Activated CD4-positive, alpha-beta T cell treated with anti-CD3 and anti-CD28 coated beads, Interleukin-2, amount 50 U/mL, for 4 hours (primary cell): ENCODE results near the gene GC.
"Not testable (repeated sequence)": the region's sequence is repeated elsewhere in the genome, so short reads cannot be mapped to it uniquely, and the experiment has no call there.

Experiments
- DNase-seq, 2 experiments: peaks; one replicate each; pipeline ENCODE4 v3.0.0-alpha.2; 2020

Gene GC, protein sequence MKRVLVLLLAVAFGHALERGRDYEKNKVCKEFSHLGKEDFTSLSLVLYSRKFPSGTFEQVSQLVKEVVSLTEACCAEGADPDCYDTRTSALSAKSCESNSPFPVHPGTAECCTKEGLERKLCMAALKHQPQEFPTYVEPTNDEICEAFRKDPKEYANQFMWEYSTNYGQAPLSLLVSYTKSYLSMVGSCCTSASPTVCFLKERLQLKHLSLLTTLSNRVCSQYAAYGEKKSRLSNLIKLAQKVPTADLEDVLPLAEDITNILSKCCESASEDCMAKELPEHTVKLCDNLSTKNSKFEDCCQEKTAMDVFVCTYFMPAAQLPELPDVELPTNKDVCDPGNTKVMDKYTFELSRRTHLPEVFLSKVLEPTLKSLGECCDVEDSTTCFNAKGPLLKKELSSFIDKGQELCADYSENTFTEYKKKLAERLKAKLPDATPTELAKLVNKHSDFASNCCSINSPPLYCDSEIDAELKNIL

DNA sequence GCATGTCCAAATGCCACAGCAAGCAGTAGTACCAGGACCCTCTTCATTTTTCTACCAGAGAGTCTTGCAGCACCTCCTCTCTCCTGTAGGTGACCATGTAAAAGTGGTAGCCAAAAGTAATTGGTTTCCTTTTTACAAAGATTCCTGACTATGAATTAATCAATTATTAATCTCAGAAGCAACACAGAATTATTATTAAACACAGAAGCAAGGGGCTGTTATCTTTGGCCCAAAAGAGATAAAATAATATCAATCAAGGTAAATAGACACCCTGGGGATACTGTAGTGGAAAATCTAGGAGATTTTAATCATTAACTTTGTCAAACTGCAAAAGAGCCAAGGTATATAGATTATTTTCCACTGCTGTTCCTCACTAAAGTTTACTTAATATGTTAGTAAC is at the start of gene GC:
TSS of gene GC (minus strand) at position 108 of the 400 bp plus-strand sequence. CDS start at position 47, 61 bp downstream.
- no peak for DNase-seq

DNA sequence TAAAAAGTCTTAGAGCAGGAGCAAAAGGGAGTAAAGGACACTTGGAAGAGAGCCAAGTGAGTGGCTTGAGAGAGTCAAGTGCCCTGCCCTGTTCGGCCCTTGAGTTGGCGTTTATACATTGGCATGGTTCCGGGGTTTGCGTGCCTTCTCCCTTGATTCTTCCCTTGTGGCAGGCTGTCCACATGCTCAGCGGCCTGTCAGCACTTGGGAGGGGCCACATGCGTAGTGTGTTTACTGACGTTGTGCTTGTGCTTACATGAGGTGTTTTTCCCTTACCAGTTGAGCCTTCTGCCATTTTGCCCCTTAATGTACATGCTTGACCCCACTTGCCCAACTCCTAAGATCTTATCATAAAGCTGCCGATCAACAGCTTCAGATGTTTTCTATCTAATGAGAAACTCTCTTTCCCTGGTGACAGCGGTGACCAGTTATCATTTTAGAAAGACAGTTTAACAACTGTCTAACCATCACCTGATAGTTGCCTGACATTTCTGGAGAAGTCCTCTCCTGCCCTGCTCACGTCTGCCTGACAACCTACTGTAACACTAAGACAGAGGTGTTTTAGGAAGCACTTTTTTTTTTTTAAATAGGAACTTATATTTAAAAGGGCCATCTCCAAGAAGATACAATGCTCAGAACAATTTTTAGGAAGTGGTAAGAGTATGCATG is 49.5 kb upstream of the GC start:
- DNase-seq, result no peak

DNA sequence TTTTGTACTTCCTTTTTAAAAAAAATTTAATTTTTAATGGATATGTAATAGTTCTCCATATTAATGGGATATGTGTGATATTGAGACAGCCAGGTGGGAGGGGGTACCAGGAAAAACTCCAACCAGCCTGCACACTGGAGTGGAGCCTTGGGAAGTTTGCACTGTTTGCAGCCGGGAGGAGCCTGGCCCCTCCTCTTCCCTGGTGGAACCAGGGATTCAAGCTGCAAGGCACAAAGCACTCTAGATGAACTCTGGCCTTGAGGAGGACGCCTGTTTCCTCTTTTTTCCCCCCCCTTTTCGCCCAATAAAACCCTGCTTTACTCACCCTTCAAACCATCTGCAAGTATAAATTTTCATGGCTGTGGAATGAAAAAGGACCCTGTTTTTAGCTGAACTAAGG is 48.2 kb upstream of the GC start:
- DNase-seq, result no peak

DNA sequence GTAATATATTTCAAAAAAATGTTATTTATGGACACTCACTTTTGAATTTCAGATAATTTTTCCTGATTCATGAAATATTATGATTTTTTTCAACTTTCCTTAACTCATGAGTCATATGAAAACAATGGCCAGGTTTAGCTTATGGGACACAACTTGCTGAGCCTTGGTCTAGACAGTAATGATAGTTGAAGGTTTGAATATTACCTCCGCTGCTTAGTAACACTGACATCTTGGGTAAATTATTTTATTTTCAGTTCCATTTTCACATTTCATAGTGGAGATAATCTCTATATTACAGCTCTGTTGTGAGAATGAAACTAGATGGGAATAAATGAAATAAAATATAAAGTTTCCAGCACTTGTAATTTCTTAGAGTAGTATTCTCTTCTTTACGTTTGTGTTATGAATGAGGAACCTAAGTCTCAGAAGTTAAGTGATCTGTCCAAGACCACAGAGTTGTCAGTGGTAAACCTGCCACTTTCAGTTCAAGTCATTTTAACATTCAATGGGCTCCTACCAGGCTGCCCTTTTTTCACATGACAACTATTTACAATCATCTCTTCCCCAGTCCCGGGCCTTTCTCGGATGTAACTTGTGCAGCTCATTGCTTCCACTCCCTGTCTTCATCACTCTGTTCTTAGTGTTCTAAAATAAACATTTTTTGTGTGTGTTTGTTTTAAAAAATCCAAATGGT is 46.8 kb upstream of the GC start:
- no peak for DNase-seq

DNA sequence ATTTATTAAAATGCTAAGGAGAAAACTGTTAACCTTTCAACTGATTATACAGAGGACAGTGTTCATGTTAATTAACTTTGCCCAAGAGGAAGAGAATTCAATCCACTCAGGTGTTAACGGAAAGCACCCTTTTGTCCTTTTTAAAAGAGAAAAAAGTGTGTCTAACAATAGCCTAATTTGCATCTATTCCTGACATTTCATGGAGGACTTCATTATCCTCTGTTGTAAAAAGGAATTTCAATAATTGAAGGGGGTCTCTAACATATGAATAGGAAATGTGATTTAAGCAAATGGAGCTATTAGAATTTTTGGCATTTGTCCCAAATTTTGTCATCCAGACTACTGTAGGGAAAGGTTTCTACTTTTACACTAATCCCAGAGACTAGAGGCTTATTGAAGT is 44.6 kb upstream of the GC start:
- DNase-seq, result no peak

DNA sequence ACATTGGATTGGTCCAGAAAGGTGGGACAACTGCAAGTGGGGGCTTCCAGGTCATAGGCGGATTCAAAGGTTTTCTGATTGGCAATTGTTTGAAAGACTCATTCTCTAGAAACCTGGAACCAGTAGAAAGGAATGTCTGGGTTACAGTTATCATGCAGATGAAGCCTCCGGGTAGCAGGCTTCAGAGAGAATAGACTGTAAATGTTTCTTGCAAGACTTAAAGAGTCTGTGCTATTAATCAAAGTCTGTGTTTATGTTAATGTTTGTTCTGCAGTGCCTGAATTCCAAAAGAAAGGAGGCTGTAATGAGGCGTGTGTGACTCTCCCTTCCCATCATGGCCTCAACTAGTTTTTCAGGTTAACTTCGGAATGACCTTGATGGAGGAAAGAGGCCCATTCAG is 43.9 kb upstream of the GC start:
- no peak for DNase-seq

DNA sequence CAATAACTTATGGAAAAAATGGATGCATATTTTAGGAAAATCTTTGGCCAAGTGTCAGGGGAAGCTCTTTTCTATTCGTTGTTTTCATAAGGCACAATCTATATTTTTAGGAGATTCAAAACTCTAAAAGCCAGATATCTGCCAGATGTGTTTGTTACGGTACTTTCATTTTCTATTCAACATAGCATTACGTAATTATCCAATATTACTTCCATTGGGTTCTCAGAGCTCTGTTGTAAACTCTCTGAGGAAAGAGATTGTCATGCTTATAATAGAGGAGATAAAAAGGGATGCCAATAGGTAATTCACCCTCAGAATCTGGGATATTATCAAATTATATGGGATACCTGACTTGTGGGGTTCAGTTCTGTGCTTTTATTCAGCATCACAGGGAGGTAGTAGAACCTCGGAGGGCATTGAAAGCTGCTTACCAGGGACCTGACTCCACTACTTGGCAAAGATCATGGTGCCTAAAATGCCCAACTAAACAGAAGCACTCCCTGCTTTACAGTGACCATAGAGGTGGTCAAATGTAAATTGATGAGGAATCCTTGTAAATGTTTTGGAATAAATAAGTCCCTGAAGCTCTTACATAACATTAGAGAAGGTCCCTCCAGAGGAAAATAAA is 32.9 kb upstream of the GC start:
- no peak for DNase-seq

DNA sequence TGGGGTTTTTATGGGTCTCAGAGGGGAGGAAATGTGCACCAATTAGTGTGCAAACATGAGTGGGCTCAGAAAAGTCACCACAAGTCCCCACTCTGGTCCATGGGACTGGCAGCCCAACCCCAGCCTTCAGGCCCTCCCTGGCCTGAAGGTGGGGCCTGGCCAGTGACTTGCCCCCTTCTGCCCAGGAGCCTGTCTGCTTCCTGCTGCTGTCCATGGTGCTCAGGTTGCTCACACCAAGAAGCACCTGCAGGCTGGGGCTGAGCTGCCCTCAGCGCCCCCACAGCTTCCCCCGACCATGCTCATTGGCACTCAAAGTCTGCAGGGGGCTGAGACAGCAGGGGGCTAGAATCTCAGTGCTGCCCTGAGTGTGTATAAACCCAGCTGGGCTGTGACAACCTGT is 30.6 kb upstream of the GC start:
- no peak for DNase-seq

DNA sequence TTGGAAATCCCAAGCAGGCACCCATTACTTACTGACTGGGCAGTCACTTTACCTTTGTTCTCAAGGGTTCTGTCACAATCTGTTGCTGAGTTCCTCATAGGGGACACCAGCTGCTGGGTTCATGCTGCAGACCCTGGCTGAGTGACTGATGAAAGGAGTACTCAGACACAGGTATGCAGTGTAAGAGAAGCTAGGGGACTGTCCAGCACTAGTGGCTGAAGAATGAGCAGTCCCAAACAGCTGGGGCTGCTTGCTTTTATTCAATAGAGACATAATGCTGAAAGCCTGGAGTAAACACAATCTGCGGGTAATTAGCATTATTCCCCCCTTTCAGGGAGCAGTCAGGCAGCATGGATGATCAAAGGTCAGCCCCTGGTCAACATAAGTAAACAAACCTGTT is 25.9 kb upstream of the GC start:
- DNase-seq, result not testable (repeated sequence)

DNA sequence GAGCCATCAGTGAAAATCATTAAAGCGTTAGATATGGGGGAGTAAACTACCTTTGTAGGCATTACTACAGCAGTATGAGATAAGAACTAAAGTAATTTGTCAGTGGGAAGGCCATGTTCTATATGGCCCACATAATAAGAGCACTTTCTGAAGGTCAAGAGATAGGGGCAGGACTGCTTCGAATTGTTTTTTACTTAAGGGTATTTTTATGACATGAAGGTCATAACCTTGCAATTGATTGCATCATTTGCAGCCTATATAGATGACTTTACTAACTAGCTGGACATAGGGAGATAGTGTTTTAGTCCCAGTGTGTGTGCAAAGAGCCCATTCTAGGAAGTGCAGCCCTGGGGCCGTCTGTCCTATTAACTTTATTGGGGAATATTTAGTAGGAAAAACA is 23.6 kb upstream of the GC start:
- DNase-seq, result no peak

DNA sequence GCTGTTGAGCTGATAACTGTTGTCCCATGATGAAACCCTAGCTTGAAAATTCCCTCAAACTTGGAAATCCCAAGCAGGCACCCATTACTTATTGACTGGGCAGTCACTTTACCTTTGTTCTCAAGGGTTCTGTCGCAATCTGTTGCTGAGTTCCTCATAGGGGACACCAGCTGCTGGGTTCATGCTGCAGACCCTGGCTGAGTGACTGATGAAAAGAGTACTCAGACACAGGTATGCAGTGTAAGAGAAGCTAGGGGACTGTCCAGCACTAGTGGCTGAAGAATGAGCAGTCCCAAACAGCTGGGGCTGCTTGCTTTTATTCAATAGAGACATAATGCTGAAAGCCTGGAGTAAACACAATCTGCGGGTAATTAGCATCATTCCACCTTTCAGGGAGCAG is 21.4 kb upstream of the GC start:
- not testable (repeated sequence) for DNase-seq

DNA sequence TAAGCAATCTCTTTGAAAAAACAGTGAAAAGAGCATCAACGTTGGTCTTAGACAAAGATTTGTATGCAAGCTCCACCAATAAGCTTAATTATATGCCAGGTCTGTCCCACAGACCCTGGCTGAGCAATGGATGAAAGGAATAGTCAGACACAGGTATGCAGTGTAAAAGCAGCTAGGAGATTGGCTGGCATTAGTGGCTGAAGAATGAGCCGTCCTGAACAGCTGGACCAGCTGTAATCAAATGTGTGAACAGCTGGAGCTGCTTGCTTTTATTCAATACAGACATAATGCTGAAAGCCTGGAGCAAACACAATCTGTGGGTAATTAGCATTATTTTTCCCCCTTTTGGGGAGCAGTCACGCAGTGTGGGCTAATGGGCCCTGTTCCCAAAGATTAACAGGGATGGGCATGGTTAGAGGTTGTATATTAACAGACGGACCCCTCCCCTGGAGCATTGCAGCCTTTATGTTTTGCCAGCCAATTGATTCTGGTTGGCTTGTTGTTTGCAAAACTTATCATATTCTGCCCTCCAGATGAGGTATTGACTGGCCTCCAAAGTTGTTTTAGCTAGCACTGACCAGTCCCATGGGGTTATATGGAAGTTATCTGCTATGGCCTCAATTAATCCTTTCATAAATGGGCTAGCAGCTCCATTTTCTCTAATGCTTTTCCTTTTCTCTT is 20.3 kb upstream of the GC start:
- DNase-seq, result not testable (repeated sequence)

DNA sequence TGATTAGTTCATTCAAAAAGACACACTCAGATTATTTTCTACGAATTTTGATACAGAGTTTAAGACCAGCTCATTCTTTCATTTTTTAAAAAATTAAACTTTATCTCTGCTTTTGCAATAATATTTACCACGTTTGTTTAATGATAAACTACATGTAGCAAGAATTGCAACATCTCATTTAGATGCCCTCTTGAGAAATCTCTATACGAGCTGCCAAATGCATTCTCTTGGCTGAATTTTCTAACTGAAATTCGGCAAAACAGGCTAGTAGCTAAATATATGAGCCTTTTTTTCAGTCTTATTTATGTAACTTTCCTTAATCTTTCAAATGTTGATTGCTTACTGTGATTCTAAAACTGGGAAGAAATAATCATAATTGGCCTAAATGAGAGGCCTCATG is 2.1 kb upstream of the GC start:
- no peak for DNase-seq

DNA sequence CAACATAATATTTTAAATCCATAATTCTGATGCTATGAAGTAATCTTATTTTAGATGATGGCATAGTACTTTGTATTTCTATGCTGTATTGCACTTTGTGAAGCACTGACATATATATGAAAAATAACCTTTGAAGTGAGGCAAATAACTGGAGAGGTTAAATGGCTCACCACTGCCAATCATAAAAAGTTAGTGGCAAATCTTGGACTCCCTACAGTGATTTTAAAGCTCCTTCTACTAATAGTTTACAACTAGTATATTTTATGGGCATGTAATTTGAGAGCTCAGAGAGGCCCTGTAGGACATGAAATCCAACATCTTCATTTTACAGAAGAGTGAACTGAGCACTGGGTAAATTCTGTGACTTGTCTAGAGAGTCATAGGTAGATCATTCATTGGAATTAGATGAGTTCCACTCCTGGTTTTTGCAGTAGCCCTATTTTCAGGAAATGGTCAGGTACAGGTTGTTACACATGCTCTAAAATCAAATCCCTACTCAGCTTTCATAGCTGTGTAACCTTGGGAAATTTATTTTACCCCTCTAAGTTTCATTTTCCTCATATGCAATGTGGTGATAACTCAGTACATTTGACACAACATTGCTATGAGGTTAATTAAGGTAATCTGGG is 804 bp upstream of the GC start:
- DNase-seq, result no peak

DNA sequence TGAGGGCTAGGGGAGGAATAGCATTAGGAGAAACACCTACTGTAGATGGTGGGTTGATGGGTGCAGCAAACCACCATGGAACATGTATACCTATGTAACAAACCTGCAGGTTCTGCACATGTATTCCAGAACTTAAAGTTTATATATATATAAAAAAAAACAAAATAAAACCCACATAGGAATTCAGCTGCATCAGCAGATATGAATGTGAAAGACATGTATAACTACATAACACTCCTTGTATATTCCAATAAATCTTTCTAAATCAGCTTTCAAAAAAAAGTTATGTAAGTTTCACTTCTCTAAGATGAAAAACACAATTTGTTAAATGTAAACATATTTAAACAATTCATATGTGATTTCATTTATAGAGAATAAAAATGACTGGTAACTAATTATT is 6.0 kb downstream of the GC start:
- no peak for DNase-seq

DNA sequence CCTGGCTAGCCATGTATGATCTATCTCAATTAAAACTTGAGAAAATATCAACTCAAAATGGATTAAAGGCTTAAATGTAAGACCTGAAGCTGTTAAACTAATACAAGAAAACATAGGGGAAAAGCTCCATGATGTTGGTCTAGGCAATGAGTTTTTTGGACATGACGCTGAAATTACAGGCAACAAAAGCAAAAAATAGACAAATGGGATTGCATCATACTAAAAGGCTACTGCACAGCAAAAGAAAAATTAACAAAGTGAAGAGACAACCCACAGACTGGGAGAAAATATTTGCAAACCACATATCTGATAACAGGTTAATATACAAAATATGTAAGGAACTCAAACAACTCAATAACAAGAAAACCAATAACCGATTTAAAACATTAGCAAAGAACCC is 8.4 kb downstream of the GC start:
- DNase-seq, result no peak

DNA sequence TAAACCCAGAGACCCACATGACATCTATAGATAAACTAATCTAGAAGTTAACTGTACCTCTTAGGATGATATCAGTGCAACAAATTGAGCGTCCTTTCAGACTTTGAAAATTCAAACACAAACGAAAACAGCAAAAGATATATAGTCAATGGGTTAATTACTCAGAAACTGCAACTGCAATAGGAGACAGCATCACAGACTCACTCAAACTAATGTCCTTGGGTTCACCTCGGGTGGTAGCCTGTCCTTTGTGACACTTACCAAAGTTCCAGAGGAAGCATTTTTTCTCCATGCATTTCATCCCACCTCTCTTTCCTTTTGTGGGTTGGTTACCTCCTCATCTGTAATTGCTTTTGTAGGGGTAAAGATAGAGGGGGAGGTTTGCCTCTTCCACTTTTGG is 9.7 kb downstream of the GC start:
- no peak for DNase-seq

DNA sequence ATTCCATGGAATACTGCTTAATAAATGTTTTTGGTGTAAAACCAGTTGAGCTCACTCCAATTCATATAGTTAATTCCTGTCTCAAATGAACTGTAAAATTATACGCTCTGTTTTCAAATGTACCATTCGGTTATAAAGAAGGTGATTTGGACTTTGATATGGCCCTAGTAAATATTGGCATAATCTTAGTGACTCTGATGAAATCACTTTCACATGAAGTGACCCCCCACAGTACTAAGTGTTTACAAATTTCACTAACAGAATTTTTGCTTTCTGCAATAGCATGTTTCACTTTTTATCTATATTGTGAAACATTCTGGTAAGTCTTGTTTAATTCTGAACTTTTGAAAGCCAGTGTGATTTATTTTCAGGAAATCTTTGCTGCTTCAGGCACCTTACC is 10.9 kb downstream of the GC start:
- DNase-seq, result no peak

DNA sequence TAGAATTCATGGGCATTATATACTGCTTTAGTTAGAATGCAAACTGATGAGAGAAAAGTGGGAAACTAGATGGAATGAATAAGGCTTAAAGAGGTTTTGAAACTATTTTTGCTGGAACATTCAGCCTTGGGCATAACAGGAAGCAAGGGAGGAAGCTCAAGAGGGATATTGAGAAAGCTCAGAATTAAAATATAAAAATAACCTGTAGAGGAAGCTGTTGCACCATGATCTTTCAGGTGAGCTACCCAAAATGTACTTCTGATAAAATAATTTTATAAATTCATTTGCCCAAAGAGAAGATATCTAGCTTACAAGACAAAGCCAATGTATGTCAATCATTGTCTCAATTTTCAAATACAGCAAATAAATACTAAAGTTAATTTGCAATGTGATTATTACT is 11.3 kb downstream of the GC start:
- no peak for DNase-seq

DNA sequence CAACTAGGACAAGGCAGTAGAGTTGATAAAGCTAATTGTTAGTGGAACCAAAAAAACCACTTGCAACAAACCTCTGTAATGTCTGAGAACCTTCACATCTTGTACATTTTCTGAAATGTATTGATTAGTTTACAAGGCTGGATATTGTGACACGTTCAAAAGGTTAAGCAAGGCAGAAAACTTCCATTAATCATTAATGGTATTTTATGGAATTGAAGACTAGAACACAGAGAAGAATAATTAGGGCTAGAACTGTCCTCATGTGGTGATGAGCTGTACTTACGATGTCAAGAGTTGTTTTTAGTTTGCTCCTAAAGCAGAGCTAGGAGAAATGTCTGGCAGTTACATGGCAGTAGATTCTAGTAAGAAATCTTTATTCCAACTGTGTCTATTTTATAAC is 12.3 kb downstream of the GC start:
- no peak for DNase-seq

DNA sequence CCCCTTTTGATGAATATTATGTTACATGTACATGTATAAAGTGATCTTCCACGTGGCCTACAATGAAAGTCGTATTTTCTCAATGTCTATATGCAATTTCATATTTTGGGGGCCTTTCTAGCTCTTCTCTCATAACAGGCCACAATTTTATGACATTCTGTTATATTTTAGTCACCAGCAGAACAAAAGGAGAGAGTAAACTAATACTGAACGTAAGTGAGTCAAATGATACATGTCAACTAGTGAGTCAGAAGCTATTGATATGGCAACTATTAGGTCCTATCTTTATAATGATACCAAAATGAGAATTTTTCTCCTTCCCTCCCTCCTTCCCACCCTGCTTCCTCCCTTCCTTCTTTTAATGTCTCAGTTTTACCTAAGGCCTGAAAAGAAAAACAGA is 14.4 kb downstream of the GC start:
- DNase-seq, result no peak

DNA sequence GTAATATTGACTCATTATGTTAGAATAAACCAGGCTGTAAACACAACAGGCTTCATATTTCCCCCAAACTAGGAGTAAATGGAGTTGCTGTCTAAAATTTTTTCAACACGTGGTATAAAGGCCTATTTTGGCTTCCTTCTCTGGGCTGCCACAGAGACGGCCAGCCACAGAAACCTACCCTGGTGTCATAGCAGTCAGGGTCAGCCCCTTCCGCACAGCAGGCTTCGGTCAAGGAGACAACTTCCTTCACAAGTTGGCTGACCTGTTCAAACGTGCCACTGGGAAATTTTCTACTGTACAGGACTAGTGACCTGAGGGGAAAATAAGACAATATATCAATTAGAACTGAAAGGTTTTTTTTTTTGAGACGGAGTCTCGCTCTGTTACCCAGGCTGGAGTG is 15.8 kb downstream of the GC start:
- no peak for DNase-seq
